Pancreas (tissue), 10 donors: ENCODE data around the gene SPATA24. TPM values are rescaled to one million over a fixed set of nuclear protein-coding genes. Genes with fewer than 3 reads are reported as not detected.

ENCODE experiments used
- ATAC-seq, 4 donors: fragments of 200-7000 bp; cut with Tn5 transposase; one replicate each; pipeline versions ENCODE4 v1.8.0 to v1.9.1; 2020; ENCODE audit warnings: mild to moderate bottlenecking in 4 of 4, moderate library complexity in 4 of 4
- DNase-seq, 6 donors: peaks; one replicate each; pipeline ENCODE4 v3.0.0-alpha.2; 2020
- FAIRE-seq: peaks from 2 replicates; lab custom pipeline; 2012; peaks lifted over from hg19 to GRCh38; lab: Jason Lieb, UNC
- H3K27ac ChIP-seq, 4 donors: fragments of 200-600 bp; sonication (generic); 1 replicate in 3 of 4; 2 replicates in 1 of 4; pipeline versions ENCODE4 v1.5.0 to v1.8.0; 2020
- H3K27me3 ChIP-seq, 4 donors: fragments of 200-600 bp; one replicate each; pipeline ENCODE4 v1.8.0; 2021
- H3K36me3 ChIP-seq, 3 donors: fragments of 200-600 bp; sonication (generic) in 1 of 3; one replicate each; pipeline versions ENCODE4 v1.5.0 to v1.8.0; 2020 to 2021
- H3K4me1 ChIP-seq, 3 donors: fragments of 200-600 bp; one replicate each; pipeline ENCODE4 v1.8.0; 2021
- H3K4me3 ChIP-seq, 4 donors: fragments of 200-600 bp; sonication (generic) in 2 of 4; one replicate each; pipeline versions ENCODE4 v1.5.0 to v1.8.0; 2020 to 2021
- H3K9me3 ChIP-seq, 4 donors: fragments of 200-600 bp; one replicate each; pipeline ENCODE4 v1.8.0; 2021
- WGBS, 2 donors: extraction: QIAGEN DNeasy Blood & Tissue Kit; methylation state at CpG; one replicate each; pipeline ENCODE4 v1.1.7; 2013; 5-methylcytosine and 5-hydroxymethylcytosine counted together
- intact Hi-C, 3 donors: fragments of 100-400 bp; cut with DNase I; formaldehyde crosslinking; loops; one replicate each; pipeline versions ENCODE4 v1.11.1 to v1.14.2; 2022
- polyA plus RNA-seq, 2 donors: library from polyadenylated mRNA; stranded (reverse); fragments of 200-250 nt; gene quantifications; one replicate each; pipeline ENCODE4 v1.2.3, GENCODE V29; 2013
- total RNA-seq, 6 donors: library from RNA; stranded (reverse); fragmentation: NEBNext Ultra II Directional in 4 of 6; extraction: Animal tissue kit (Norgen Biotek cat#: 25700) in 4 of 6; gene quantifications; one replicate each; pipeline versions ENCODE4 v1.2.1 to v1.2.4, GENCODE V29; 2021 to 2023
- TF ChIP-seq, protein P1 (sequence below), 4 donors: fragments of 200-600 bp; sonication (generic) in 3 of 4; IDR thresholded peaks; one replicate each; pipeline versions ENCODE4 v1.5.0 to v1.8.0; 2021; ENCODE audit warnings: antibody characterized with exemption in 4 of 4
- donor health status: healthy with polysubstance abuse.
- donor health status: DM: no; HTN: no; CAD: no; lungs with moderate emphysema.
- donor health status: DM: no; HTN: no; CAD: no.
- donor health status: control.
- donor health status: control.
- donor health status: Bipolar disorder and iron deficiency.
- donor health status: DM: yes; HTN: yes; CAD: no.
- donor health status: DM: no; HTN: no; CAD: no.
- donor health status: DM: no; HTN: no; CAD: no.
- donor health status: DM: yes; HTN: yes; CAD: no.

SPATA24 gene
- total and polyA plus RNA-seq, 8 donors: 1.8 to 9.8 (median 3.3) TPM

DNA sequence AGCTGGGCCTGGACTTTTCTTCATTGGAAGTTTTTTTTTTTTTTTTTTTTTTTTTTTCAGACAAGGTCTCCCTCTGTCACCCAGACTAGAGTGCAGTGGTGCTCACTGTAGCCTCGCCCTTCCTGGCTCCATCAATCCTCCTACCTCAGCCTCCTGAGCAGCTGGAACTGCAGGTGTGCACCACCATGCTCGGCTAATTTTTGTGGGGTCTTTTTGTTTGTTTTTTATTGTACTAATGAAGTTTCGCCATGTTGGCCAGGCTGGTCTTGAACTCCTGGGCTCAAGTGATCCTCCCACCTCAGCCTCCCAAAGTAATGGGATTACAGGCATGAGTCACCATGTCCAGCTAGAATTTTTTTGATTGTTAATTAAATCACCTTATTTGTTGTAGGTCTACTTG, 31.8 kb upstream of the SPATA24 start:
- WGBS, 2 donors: 87 to 90% methylated on average over 3 of the region's 3 CpGs
- no peak for ATAC-seq

DNA sequence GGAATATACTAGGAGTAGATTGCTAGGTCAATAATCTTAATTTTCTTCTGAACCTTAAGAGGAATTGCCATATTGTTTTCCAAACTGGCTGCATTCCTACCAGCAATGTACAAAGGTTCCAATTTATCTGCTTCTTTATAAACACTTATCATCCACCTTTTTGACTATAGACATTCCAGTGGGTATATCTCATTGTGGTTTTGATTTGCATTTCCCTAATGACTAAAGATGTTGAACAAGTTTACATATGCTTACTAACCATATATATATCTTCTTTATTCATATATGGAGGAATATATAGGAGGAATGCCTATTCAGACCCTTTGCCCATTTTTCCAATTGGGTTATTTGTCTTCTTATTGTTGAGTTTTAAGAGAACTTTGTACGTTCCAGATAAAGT, 27.8 kb upstream of the SPATA24 start:
- Histone ChIP-seq H3K4me3 (no peak overlapping the region), H3K36me3 (no peaks in the 10 kb centered on the region), H3K4me1 (no peaks in the 10 kb centered on the region), H3K27me3 (no peaks in the 10 kb centered on the region), H3K9me3 (no peaks in the 10 kb centered on the region), H3K27ac (no peak overlapping the region)
- intact Hi-C loops: no loop called here
- 52 to 76% methylated on average over 1 of the region's 1 CpG for WGBS, 2 donors
- FAIRE-seq (no peak), ATAC-seq (no peak), DNase-seq (no peak)
- TF ChIP-seq, protein P1, sequence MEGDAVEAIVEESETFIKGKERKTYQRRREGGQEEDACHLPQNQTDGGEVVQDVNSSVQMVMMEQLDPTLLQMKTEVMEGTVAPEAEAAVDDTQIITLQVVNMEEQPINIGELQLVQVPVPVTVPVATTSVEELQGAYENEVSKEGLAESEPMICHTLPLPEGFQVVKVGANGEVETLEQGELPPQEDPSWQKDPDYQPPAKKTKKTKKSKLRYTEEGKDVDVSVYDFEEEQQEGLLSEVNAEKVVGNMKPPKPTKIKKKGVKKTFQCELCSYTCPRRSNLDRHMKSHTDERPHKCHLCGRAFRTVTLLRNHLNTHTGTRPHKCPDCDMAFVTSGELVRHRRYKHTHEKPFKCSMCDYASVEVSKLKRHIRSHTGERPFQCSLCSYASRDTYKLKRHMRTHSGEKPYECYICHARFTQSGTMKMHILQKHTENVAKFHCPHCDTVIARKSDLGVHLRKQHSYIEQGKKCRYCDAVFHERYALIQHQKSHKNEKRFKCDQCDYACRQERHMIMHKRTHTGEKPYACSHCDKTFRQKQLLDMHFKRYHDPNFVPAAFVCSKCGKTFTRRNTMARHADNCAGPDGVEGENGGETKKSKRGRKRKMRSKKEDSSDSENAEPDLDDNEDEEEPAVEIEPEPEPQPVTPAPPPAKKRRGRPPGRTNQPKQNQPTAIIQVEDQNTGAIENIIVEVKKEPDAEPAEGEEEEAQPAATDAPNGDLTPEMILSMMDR (IDR thresholded peaks at IDR 0.05): no peak

More for the DNA sequence above, 31.8 kb upstream of the SPATA24 start:
- Histone ChIP-seq H3K27me3 (no peaks in the 10 kb centered on the region), H3K27ac (no peak overlapping the region), H3K4me3 (no peak overlapping the region), H3K9me3 (no peaks in the 10 kb centered on the region), H3K4me1 (no peaks in the 10 kb centered on the region), H3K36me3 (no peaks in the 10 kb centered on the region)
- intact Hi-C loops: no loop called here
- FAIRE-seq: no peak
- no peak for DNase-seq
- TF ChIP-seq, protein P1 (IDR thresholded peaks at IDR 0.05): no peak

DNA sequence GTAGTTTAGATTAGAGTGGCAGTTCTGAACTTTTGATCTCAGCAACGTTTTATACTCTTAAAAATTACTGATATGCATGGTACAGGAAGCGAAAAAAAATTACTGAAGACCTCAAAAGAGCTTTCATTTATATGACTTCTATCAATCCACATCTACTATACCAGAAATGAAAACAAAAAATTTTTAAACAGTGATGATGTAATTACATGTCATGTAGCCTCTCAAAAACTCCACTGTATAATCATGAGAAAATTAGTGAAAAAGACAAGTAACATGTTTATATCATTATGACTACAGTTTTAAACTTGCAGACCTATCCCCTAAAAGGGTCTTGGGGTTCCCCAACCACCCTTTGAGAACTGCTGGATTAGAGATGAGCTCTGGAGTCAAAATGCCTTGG, 26.1 kb upstream of the SPATA24 start:
- intact Hi-C loops: no loop called here
- Histone ChIP-seq H3K36me3 (no peaks in the 10 kb centered on the region), H3K9me3 (no peaks in the 10 kb centered on the region), H3K4me3 (no peak overlapping the region), H3K27me3 (no peaks in the 10 kb centered on the region), H3K4me1 (no peaks in the 10 kb centered on the region), H3K27ac (no peak overlapping the region)
- FAIRE-seq: no peak
- TF ChIP-seq, protein P1 (IDR thresholded peaks at IDR 0.05): no peak
- 78 to 79% methylated on average over 2 of the region's 2 CpGs for WGBS, 2 donors
- no peak for ATAC-seq
- DNase-seq: no peak

DNA sequence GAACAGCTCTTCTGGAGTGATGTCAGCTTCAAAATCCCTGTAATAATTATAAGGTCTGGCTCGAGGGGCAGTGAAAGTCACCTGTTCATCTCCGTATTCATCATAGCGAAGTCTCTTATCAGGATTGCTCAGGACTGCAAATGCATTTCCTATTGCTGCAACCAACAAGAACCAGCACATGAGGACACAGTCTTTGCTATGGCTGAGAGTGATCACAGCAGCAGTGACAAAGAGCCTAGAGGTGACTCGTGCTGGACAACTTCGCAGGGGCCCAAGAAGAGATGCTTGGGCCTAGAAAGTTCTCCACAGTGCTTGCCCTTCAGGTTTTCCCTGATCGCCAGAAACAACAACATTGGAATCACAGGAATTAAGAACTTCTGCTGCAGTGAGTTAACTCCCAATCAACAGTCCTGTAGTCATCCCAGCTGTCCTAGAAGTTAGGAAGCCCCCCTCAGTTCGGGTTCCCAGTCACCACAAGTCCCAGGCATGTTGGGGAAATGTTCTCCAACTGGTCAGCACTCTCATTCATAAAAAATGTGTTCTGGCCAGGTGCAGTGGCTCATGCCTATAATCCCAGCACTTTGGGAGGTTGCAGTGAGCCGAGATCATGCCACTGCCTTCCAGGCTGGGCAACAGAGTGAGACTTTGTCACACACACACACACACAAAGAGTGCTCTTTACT, 22.5 kb upstream of the SPATA24 start:
- Histone ChIP-seq H3K9me3 (no peaks in the 10 kb centered on the region), H3K36me3 (no peaks in the 10 kb centered on the region), H3K27ac (no peak overlapping the region), H3K27me3 (no peaks in the 10 kb centered on the region), H3K4me3 (no peak overlapping the region), H3K4me1 (no peaks in the 10 kb centered on the region)
- TF ChIP-seq, protein P1 (IDR thresholded peaks at IDR 0.05): no peak
- ATAC-seq (no peak), FAIRE-seq (no peak), DNase-seq (no peak)
- intact Hi-C loops: loop anchor here in 1 of 3 donors (5.0 kb wide), 1 partner anchor 336 kb away; no protein-coding TSS in a partner anchor
- 70 to 78% methylated on average over 8 of the region's 8 CpGs for WGBS, 2 donors

DNA sequence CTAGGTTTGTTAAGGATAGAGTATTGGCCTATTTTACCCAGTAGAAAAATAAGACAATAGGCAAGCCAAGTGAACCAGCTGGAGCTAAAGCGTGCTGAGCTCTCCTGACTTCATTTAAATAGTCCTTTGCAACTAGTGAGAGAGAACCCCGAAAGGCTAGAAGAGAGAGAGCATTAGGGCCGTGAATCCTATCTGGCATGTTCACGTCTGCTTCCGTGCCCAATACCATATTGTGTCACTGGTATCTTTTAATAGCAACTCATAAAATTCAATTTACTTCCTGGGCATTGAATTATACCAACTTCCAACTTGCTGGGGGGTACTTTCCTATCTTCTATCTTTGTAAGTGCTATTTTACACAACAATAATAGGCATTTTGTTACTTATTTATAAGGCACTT, 21.6 kb upstream of the SPATA24 start:
- WGBS, 2 donors: 83 to 88% methylated on average over 5 of the region's 5 CpGs
- TF ChIP-seq, protein P1 (IDR thresholded peaks at IDR 0.05): no peak
- Histone ChIP-seq H3K4me1 (no peaks in the 10 kb centered on the region), H3K9me3 (no peaks in the 10 kb centered on the region), H3K27me3 (no peaks in the 10 kb centered on the region), H3K4me3 (no peak overlapping the region), H3K36me3 (no peaks in the 10 kb centered on the region), H3K27ac (no peak overlapping the region)
- DNase-seq (no peak), ATAC-seq (no peak), FAIRE-seq (no peak)
- intact Hi-C loops: loop anchor here in 1 of 3 donors (5.0 kb wide), 1 partner anchor 337 kb away; no protein-coding TSS in a partner anchor
